Myocyte (in vitro differentiated cells): ENCODE data around the gene NDUFAF2. TPM values are rescaled to one million over a fixed set of nuclear protein-coding genes. Genes with fewer than 3 reads are reported as not detected.
"Not testable (repeated sequence)": the region's sequence is repeated elsewhere in the genome, so short reads cannot be mapped to it uniquely, and the experiment has no call there.

Experiments used
- DNase-seq: peaks from one replicate; pipeline ENCODE4 v3.0.0-alpha.2; 2012; ENCODE audit warnings: low read depth
- total RNA-seq: library from RNA; depleted of rRNA; stranded (reverse); fragments of >200 nt; gene quantifications from 2 replicates; pipeline ENCODE4 v1.2.3, GENCODE V29; 2014

The NDUFAF2 gene
- total RNA-seq, 1 donor from 2014 or later = 29.0 TPM

DNA sequence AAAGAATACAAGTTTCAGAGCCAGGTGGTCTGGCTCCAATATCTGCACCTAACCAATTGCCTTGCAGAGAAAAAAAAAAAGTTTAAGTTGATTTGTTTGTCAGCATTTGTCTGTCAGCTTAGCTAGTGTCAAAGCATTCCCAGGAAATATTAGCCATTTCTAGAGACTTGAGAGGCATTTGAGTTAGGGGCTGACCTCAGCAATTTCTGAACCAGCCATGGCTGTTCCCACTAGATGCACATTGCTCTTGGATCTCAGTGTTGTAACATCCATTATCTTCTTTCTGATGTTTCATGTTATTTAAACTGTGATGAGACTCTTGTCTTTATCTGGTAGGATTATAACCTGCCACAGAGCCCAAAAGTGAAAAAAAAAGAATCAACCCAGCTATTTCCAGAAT, 102.3 kb downstream of the NDUFAF2 start:
- no peak for DNase-seq

DNA sequence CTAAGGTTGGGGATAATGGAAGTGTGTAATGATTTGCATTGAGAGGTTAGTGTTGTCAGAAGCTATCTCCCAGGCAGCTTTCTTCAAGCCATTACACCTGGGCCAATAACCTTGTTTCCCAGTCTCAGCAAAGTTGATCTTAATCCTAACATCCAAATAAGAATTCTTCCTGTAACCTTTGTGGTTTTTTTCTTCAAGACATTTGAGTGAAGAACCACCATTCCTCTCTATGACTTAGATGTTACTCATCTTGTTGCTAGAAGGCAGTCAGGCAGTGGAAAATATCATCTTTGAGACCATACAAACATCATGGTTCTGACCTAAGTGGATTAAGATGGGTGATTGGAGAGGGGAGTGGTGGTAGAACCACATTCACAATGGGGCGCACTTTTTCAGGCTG, 103.5 kb downstream of the NDUFAF2 start:
- no peak for DNase-seq

DNA sequence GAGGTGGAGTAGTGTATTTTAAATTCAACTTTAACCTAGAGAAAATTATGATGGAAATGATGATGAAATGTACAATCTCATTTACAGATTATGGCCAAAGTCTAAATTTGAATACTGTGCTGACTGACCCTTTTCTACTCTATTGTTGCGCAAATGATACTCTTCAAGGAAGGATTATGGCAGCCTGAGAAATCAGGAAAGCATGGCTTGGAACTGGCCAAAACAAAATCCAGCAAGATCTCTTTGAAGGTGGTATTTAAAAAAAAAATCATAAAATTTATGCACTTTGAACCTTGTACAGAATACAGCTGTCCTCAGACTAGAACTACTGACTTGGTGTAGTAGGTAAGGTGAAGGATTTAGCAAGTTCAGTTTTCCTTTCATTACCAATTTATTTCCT, 105.3 kb downstream of the NDUFAF2 start:
- DNase-seq = no peak

DNA sequence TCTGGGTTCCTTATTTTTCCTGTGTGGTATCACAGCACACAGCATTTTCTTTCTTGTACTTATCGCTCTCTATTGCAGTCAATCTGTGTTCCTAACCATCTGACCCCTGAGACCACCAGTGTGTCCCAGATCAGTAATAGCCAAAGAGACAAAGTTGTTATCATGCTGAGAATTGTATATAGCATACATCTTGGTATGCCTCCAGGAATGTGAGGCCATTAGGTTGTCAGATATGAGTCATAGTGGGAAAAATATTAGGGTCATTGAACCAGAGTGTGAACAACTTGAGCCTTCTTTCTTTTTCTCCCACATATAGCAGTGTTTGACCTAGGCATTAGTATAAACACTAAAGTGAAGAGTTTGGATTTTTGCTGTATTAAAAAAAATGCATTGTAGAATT, 106.3 kb downstream of the NDUFAF2 start:
- DNase-seq = no peak

DNA sequence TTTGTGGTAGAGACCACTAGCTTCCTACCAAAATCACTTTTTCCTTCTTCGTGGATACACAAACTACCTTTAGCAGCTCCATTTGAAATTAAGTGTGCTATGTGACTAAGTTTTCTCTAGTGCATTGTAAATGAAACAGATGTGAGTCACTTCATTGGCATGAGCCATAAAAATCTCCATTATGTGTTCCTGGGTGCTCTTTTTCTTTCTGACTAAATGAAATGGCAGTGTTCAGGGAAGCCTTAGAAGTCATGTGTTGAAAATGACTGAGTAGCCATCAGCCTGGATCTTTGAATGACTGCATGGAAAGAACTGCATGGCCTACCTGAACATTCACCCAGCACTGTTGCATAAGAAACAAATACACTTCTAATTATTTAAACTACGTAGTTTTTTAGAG, 107.9 kb downstream of the NDUFAF2 start:
- DNase-seq = peak; percentile 43

DNA sequence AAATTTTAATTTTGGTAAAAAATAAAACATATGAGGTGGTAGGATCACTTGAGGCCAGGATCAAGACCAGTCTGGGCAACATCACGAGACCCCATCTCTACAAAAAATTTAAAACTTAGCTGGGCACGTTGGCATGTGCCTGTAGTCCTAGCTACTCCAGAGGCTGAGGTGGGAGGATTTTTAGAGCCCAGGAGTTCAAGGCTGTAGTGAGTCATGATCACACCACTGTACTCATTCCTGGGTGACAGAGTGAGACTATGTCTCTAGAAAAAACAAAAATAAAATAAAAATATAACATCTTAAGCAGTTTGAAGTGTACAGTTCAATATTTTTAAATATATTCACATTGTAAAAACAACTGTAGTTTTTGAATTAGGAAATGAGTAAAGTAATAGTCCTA, 108.9 kb downstream of the NDUFAF2 start:
- DNase-seq = no peak

DNA sequence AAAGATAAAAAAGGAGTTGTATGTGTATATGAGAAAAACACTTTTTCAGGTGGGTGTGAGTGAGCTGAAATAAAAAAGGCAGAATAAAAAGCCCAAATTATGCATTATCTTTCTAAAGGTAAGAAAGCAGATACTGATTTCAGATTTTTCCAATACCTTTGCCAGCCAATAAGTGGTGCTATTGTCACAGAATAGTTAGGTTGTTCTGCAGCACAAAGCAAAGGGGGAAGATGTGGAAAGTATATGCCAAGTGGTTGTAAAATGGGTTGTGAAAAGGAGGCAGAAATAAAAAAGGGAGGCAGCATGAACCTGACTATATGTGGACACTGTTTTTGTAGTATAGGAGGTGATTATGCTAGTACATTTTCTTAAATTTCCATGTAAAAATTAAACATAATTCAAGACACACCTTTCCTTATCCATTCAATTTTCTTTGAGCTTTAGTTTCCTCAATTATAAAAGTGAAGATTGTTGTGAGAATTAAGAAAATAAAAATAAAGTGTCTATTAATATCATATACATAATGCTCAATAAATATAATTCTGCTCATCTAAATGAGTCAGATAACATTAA, 110.5 kb downstream of the NDUFAF2 start:
- peak; percentile 44 for DNase-seq

DNA sequence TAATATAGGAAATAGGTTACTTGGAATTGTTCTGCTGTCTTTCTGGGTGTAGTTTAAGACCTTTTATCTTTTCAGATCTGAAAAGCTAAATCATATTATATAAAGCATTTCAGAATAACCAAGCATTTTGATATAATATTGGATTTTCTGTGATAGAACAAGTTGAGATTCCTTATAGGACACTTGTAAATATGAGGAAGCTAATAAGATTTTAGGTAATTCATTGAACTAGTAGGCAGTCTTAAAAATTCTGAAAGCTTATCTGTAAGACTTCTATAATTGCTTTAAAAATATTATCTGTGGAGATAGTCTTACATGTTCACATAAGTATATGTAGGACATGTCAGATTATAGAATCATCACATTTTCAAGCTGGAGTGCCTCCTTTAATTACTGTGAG, 114.5 kb downstream of the NDUFAF2 start:
- DNase-seq = no peak

DNA sequence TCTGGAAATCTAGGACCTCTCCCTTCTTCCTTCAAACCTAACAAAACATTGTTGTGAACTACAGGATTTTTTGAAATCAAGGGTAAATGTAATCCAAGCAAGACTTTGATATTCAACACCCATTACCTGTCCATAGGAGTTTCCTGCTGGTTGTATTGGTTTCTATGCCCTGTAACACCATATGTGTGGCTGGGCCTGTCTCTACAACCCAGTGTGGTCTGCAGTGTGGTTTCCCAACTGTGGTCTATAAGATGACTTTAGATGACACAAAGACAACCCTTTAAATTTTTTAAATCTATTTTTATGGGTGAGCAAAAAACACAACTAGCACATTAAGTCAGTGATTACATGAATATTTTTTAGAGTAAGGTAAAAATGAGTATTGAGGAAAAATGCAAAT, 124.1 kb downstream of the NDUFAF2 start:
- no peak for DNase-seq

DNA sequence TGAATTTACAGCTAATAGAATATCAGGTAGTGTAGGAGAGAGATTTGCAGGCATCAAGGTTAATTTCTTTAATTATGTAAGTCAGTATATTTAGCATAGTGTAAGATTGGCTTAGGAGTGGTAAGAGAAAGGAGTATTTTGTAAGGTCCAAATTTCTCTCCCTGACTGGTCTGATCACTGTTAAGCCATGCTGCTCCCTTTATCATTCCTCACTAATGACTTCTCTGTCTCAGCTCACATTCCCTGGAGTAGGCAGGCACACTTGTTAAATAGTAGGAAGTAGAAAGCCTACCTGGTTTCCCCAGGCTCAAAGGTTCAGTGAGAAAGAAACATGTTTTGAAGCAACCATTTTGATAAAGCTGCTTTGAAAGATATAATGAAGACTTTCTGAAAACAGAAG, 126.5 kb downstream of the NDUFAF2 start:
- no peak for DNase-seq

DNA sequence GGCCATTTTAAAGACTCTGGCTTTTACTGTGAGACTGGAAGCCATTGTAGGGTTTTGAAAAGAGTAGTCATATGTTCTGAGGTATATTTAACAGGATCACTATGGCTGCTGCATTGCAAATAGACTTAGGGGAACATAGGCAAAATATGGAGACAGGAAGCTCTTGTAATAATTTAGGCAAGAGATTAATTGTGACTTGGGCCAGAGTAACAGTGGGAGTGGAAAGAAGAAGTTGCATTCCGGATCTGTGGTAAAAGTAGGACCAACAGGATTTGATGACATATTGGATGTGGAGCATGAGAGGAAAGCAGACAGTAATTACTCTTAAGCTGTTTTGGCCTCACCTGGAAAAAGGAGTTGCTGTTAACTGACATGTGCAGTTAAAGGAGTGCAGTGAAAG, 131.6 kb downstream of the NDUFAF2 start:
- DNase-seq = no peak

DNA sequence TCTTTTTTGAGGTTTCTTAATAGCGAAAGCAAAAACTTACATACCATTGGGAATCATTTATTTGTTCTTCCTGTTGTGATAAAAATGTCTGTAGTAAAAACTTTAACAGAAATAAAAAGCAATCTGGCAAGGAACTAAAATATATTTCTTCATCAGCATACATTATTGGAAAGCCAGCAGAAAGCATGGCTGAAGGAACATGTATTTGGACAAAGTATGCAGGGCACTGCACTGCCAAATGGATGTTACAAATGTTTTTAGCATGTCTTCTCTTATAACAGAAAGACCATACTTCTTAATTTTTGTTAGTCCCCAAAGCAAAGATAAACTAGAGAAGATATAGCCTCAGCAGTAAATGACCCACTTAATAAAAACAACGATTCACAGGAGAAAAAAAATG, 136.7 kb downstream of the NDUFAF2 start:
- DNase-seq = no peak

DNA sequence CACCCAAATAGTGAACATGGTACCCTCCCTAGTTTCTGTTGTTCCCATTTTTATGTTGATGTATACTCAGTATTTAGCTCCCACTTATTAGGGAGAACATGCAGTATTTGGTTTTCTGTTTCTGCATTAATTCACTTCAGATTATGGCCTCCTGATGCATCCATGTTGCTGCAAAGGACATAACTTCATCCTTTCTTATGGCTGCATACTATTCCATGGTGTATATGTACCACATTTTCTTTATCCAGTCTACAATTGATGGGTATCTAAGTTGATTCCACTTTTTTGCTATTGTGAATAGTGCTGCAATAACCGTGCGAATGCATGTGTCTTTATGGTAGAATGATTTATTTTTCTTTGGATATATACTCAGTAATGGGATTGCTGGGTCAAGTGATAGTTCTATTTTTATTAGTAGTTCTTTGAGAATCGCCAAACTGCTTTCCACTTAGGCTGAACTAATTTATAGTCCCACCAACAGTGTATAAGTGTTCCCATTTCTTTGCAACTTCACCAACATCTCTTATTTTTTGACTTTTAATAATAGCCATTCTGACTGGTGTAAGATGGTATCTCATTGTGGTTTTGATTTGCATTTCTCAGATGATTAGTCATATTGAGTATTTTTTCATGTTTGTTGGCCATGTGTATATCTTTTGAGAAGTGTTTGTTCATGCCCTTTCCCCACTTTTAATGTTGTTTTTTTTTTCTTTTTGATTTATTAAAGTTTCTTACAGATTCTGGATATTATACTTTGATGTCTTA, 137.7 kb downstream of the NDUFAF2 start:
- DNase-seq = peak; percentile 21

DNA sequence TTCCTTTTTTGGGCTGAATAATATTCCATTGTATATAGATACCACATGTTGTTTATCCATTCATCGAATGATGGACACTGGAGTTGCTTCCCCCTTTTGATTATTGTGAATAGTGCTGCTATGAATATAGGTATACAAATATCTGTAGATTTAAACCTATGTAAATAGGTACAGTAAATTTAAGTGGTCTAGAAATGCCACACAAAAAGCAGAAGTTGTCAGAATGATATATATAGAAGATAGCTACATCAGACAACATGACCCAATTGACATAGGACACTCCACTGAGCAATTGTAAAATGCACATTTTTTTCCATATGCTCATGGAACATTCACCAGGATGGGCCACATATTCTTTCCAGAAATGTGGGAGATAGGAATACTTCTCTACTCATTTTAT, 139.7 kb downstream of the NDUFAF2 start:
- DNase-seq = no peak

DNA sequence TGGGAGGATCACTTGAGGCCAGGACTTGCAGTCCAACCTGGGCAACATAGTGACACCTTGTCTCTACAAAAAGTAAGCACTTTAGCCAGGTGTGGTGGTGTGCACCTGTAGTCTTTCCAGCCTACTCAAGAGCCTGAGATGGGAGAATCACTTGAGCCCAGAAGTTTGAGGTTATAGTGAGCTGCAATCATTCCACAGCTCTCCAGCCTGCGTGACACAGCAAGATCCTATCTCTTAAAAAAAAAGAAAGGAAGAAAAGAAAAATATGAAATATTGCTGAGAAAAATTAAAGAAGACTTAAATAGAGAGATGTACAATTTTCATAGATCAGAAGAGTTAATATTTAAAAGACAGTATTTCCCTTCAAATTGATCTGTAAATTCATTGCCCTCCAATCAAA, 140.9 kb downstream of the NDUFAF2 start:
- no peak for DNase-seq

DNA sequence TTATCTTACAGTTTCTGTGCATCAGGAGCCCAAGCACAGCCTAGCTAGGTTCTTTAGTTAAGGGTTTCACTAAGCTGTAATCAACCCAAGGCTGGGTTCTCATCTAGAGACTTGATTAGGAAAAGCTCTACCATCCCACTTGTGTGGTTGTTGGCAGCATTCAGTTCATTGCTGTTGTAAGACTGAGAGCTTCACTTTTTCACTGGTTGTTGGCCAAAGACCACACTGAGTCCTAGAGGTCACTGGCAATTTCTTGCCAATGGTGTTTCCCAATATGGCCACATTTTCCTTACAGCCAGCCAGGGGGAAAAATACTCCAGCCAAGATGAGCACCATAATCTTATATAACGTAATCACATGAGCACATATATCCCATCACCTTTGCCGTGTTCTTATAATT, 142.9 kb downstream of the NDUFAF2 start:
- no peak for DNase-seq

DNA sequence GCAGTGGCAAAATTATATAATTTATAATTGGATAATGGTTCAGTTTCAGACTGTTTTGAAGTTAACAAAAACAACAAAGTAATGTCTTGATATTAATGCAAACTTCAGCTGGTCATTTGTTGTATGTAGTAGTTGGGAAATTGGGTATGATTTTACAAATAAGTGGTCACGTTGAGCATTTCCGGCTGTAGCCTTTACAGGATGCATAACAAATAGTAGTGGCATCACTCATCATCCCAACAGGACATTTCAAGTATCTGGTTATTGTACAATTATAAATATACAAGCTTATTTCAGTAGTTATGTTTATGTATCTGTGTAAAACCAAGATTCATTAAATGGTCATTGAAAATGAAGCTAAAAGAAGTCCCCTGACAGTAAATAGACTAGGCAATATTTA, 144.3 kb downstream of the NDUFAF2 start:
- peak; percentile 11 for DNase-seq

DNA sequence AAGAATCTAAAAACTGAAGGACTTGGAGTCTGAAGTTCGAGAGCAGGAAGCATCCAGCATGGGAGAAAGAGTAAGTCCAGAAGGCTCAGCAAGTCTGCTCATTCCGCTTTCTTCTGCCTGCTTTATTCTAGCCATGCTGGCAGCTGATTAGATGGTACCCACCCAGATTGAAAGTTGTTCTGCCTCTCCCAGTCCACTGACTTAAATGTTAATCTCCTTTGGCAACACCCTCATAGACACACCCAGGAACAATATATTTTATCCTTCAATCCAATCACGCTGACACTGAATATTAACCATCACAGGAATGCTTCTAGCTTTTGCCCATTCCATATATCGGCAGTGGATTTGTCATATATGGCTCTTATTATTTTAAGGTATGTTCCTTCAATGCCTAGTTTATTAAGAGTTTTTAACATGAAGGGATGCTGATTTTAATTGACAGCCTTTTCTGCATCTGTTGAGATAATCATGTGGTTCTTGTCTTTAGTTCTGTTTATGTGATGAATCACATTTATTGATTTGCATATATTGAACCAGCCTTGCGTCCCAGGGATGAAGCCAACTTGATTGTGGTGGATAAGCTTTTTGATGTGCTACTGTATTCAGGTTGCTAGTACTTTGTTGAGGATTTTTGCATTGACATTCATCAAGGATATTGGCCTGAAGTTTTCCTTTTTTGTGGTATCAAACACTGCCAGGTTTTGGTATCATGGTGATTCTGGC, 148.2 kb downstream of the NDUFAF2 start:
- DNase-seq = not testable (repeated sequence)

DNA sequence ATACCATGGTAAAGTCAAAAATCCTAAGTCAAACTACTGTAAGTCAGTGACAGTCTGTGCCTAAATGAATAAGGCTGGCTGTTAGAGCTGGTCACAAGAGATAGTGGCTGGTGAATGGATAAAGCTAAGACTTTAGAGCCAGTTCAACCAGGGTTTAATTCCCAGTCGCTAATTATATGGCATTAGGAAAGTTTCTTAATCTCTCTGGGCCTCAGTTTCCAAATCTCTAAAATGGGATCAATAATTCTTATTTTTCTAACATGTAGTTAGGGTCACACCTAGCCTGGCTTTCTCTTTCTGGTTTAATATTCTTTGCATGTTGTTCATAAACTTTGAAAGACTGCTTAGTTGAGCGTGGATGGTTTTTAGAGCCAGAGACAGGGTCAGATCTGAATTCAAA, 152.5 kb downstream of the NDUFAF2 start:
- no peak for DNase-seq

DNA sequence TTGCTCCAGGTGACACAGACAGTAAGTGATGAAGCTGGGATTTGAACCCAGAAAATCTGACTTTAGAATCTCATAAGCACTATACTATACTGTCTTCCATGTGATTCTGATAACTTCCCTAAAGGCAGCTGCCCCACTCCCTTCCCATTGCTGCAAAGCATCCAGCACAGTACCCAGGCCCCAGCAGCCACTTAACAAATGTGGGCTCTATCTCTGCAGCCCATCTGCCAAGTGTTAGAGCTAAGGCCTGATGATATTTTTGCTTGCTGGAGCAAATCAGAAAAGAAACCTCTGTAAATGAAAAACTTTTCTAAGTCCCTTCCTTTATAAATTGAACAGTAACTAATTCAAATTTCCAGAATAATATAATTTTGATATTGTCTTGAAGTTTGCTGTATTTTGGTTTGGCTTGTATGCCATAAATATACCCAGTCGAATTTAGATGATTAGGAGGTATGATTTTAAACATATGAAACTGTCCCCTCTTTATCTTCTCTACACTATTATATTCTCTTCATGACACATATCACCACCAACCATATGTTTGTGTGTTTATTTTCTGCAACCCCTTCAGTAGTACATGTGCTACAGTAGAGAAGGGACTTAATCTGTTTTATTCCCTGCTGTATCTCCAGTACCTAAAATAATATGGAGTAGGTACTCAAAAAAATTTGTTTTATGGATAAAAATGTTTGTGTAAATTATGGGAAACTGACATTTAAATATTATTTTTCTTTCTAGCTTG, 153.4 kb downstream of the NDUFAF2 start:
- DNase-seq = no peak

DNA sequence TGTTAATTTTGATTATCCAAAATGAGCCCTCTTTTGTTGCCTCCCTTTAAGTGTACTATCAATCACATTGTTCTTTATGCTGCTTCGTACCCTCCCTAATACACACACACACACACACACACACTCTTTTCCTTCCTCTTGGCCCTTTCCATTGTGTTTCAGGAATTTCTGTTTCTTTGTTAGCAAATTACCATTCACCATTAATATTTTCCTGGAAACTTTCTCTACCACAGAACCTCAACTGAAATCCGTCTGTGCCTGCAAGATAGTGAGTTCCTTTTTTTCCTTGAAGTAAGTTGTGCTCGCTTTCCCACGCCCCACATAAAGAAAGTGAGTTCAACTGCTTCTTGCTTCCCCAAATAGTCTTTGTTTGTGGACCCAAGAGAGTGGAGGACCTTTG, 155.4 kb downstream of the NDUFAF2 start:
- DNase-seq = no peak

DNA sequence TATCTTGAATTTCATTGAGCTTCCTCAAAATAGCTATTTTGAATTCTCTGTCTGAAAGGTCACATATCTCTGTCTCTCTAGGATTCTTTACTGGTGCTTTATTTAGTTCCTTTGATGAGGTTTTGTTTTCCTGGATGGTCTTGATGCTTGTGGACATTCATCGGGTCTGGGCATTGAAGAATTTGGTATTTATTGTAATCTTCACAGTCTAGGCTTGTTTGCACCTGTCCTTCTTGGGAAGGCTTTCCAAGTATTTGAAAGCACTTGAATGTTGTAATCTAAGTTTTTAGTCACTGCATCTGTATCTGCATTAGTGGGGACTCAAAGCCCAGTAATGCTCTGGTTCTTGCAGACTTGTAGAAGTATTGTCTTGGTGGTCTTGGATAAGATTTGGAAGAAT, 169.4 kb downstream of the NDUFAF2 start:
- DNase-seq = no peak
